Neural crest cell (in vitro differentiated cells): ENCODE data around the gene PPP1R9A. TPM values are rescaled to one million over a fixed set of nuclear protein-coding genes. Genes with fewer than 3 reads are reported as not detected.

Experiments
- DNase-seq: peaks from one replicate; pipeline ENCODE4 v3.0.0; 2021; ENCODE audit warnings: low read depth, mixed read lengths, low spot score
- H3K27ac Mint-ChIP-seq: one replicate; pipeline ENCODE4 v1.8.0; 2021; ENCODE audit warnings: mild to moderate bottlenecking, mixed read lengths; ENCODE audit not compliant: unreplicated experiment
- H3K27me3 Mint-ChIP-seq: 2 replicates; pipeline ENCODE4 v1.8.0; 2021; ENCODE audit warnings: low read depth, mild to moderate bottlenecking, mixed read lengths
- H3K36me3 Mint-ChIP-seq: 2 replicates; pipeline ENCODE4 v1.8.0; 2021; ENCODE audit warnings: low read depth, mild to moderate bottlenecking, mixed read lengths
- H3K4me1 Mint-ChIP-seq: 2 replicates; pipeline ENCODE4 v1.8.0; 2021; ENCODE audit warnings: mixed read lengths
- H3K4me3 Mint-ChIP-seq: one replicate; pipeline ENCODE4 v1.8.0; 2021; ENCODE audit warnings: mild to moderate bottlenecking, mixed read lengths
- H3K9me3 Mint-ChIP-seq: 2 replicates; pipeline ENCODE4 v1.8.0; 2021; ENCODE audit warnings: mixed read lengths
- CTCF ChIP-seq: fragments of 200-600 bp; sonication (generic); conservative IDR thresholded peaks from 2 replicates; pipeline ENCODE4 v1.5.0; 2021; ENCODE audit warnings: antibody characterized with exemption, mild to moderate bottlenecking
- total RNA-seq: library from RNA; stranded (reverse); gene quantifications from 2 replicates; pipeline ENCODE4 v1.2.1, GENCODE V29; 2021

PPP1R9A gene
- total RNA-seq, 1 donor from 2014 or later, result 21.2 TPM

GRCh38 chr7:95054386-95054785 is 147.0 kb downstream of the PPP1R9A start:
- TF ChIP-seq CTCF, result no peak
- H3K9me3 Mint-ChIP-seq, result peaks cover 2% of the 10 kb centered on the region
- H3K27me3 Mint-ChIP-seq, result no peaks in the 10 kb centered on the region
- no peak overlapping the region for H3K4me3 Mint-ChIP-seq
- peaks cover 3% of the 10 kb centered on the region for H3K36me3 Mint-ChIP-seq
- no peak overlapping the region for H3K27ac Mint-ChIP-seq
- no peak for DNase-seq
- H3K4me1 Mint-ChIP-seq, result peaks cover 14% of the 10 kb centered on the region

GRCh38 chr7:95055295-95055694 is 147.9 kb downstream of the PPP1R9A start:
- TF ChIP-seq CTCF, result no peak
- H3K9me3 Mint-ChIP-seq, result peaks cover 2% of the 10 kb centered on the region
- no peak for DNase-seq
- H3K36me3 Mint-ChIP-seq, result peaks cover 3% of the 10 kb centered on the region
- no peak overlapping the region for H3K27ac Mint-ChIP-seq
- no peak overlapping the region for H3K4me3 Mint-ChIP-seq
- peaks cover 14% of the 10 kb centered on the region for H3K4me1 Mint-ChIP-seq
- H3K27me3 Mint-ChIP-seq, result no peaks in the 10 kb centered on the region

- Mint-ChIP-seq H3K27ac (no peak overlapping the region), H3K4me3 (no peak overlapping the region), H3K4me1 (peaks cover 9% of the 10 kb centered on the region), H3K27me3 (no peaks in the 10 kb centered on the region), H3K9me3 (peaks cover 2% of the 10 kb centered on the region), H3K36me3 (peaks cover 3% of the 10 kb centered on the region)
- DNase-seq, result no peak
- TF ChIP-seq CTCF, result no peak
Measured at GRCh38 chr7:95056107-95056739, 148.8 kb downstream of the PPP1R9A start.

- Mint-ChIP-seq H3K4me3 (no peak overlapping the region), H3K27me3 (no peaks in the 10 kb centered on the region), H3K36me3 (peaks cover 3% of the 10 kb centered on the region), H3K27ac (no peak overlapping the region), H3K9me3 (peaks cover 2% of the 10 kb centered on the region), H3K4me1 (peaks cover 6% of the 10 kb centered on the region)
- no peak for DNase-seq
- TF ChIP-seq CTCF, result no peak
Measured at GRCh38 chr7:95056901-95057300, 149.5 kb downstream of the PPP1R9A start.

- H3K36me3 Mint-ChIP-seq, result no peaks in the 10 kb centered on the region
- TF ChIP-seq CTCF, result no peak
- no peaks in the 10 kb centered on the region for H3K9me3 Mint-ChIP-seq
- H3K27me3 Mint-ChIP-seq, result no peaks in the 10 kb centered on the region
- H3K27ac Mint-ChIP-seq, result no peak overlapping the region
- peaks cover 6% of the 10 kb centered on the region for H3K4me1 Mint-ChIP-seq
- no peak for DNase-seq
- no peak overlapping the region for H3K4me3 Mint-ChIP-seq
Measured at GRCh38 chr7:95059842-95060313, 152.5 kb downstream of the PPP1R9A start.
